Skeletal muscle tissue (tissue), 4 donors: Measurements from ENCODE around the gene C5. TPM values are rescaled to one million over a fixed set of nuclear protein-coding genes. Genes with fewer than 3 reads are reported as not detected.
A peak's percentile ranks its signal among the peaks of the same experiment; 100 is the strongest.

Source experiments
- H3K27ac ChIP-seq: one replicate; pipeline ENCODE4 v1.7.0; 2013; ENCODE audit warnings: mild to moderate bottlenecking, low read depth, low read length, inconsistent platforms
- H3K27me3 ChIP-seq, 3 donors: one replicate each; pipeline ENCODE4 v1.7.0; 2013; ENCODE audit warnings: low read length in 3 of 3; ENCODE audit not compliant: control insufficient read depth in 3 of 3, insufficient read depth in 3 of 3
- H3K36me3 ChIP-seq, 3 donors: one replicate each; pipeline ENCODE4 v1.7.0; 2013; ENCODE audit warnings: low read length in 3 of 3; ENCODE audit not compliant: control insufficient read depth in 3 of 3, insufficient read depth in 3 of 3
- H3K4me1 ChIP-seq, 3 donors: one replicate each; pipeline ENCODE4 v1.7.0; 2013; ENCODE audit warnings: low read length in 3 of 3, mild to moderate bottlenecking in 3 of 3; ENCODE audit not compliant: control insufficient read depth in 3 of 3, insufficient read depth in 3 of 3
- H3K4me3 ChIP-seq, 3 donors: one replicate each; pipeline ENCODE4 v1.7.0; 2013; ENCODE audit warnings: low read length in 3 of 3
- H3K9ac ChIP-seq, 3 donors: one replicate each; pipeline ENCODE4 v1.7.0; 2013; ENCODE audit warnings: low read length in 3 of 3, mild to moderate bottlenecking in 3 of 3, moderate library complexity in 2 of 3, low read depth in 1 of 3
- H3K9me3 ChIP-seq, 3 donors: one replicate each; pipeline ENCODE4 v1.7.0; 2013; ENCODE audit warnings: low read length in 3 of 3; ENCODE audit not compliant: control insufficient read depth in 3 of 3
- total RNA-seq: library from RNA; depleted of rRNA; stranded (reverse); fragments of >200 nt; gene quantifications from one replicate; pipeline ENCODE4 v1.2.3, GENCODE V29; 2014
- donor health status: Osteomylitis.

Gene C5
- total RNA-seq, 1 donor from 2014 or later: 9.9 TPM

DNA sequence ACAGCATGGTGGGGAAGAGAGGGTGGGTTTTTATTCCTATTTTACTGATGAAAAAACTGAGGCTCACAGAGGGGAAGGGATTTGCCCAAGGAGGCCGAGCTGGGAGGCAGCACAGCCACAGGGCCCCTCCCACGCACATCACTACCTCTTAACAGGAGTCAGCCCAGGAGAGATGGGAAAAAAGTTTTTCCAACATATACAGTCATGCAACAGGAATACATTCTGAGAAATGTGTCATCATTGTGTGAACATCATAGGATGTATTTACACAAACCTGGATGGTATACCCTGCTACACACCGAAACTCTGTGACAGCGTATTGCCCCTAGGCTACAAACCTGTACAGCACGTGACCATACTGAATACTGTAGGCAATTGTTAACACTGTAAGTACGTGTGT is 135.1 kb downstream of the C5 start:
- Histone ChIP-seq H3K4me3 (no peak overlapping the region), H3K9me3 (no peaks in the 10 kb centered on the region), H3K4me1 (peaks cover 18 to 22% (median 21%) of the 10 kb centered on the region in 3 donors), H3K27me3 (no peaks in the 10 kb centered on the region), H3K36me3 (peaks cover 0 to 12% (median 6%) of the 10 kb centered on the region in 3 donors), H3K27ac (no peak overlapping the region), H3K9ac (no peak overlapping the region)

DNA sequence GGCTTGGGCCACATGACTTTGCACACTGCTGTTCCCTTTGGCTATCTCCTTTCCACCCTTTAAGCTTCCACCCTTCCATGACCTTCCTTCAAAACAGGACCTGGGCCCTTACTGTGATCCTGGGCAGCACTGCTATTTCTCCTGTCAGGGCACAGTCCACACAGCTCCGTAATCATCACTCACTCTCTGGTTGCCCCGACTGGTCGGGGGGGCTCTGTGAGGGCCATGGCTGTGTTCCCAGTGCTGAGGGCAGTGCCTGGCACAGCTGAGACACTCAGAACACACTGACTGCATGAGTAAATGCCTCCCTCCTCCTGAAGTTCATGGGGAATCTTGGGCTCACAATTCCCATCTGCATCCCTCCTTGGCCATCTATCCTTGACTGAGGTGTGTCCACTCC is 135.7 kb downstream of the C5 start:
- H3K4me1 ChIP-seq: peaks cover 13 to 16% (median 16%) of the 10 kb centered on the region in 3 donors

DNA sequence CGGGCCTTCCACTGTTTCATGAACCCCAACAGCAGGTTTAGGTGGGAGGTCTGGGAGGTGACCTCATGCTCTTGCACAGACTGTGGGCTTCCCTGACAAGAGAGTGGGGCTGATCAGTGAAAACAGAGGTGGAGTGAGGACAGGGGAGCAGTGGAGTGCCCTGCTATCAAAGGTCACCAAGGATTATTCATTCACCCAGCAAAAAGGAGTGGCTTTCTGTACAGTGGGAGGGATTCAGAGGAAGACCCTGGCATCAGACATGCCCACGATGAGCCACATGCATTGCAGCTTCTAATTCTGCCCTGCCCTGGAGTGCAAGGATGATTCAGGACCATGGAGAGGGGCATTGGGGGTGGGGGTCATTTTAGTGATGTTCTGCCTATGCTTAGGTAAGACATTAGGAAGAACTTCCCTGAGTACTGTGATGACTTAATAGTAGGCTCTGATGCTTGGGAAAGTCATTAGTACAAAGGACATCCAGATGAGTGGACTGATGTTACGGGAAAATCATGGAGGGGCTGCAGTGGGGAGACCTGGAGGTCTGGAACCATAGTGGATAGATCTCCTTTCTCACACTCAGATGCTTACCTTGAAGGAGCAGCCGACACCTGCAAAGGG is 136.3 kb downstream of the C5 start:
- no peak overlapping the region for H3K4me3 ChIP-seq
- H3K36me3 ChIP-seq: peaks cover 0 to 12% (median 6%) of the 10 kb centered on the region in 3 donors

More for the DNA sequence above, 135.7 kb downstream of the C5 start:
- H3K4me3 ChIP-seq: no peak overlapping the region
- no peak overlapping the region for H3K9ac ChIP-seq
- H3K36me3 ChIP-seq: peaks cover 0 to 12% (median 6%) of the 10 kb centered on the region in 3 donors
- H3K27ac ChIP-seq: no peak overlapping the region
- no peaks in the 10 kb centered on the region for H3K27me3 ChIP-seq
- no peaks in the 10 kb centered on the region for H3K9me3 ChIP-seq

DNA sequence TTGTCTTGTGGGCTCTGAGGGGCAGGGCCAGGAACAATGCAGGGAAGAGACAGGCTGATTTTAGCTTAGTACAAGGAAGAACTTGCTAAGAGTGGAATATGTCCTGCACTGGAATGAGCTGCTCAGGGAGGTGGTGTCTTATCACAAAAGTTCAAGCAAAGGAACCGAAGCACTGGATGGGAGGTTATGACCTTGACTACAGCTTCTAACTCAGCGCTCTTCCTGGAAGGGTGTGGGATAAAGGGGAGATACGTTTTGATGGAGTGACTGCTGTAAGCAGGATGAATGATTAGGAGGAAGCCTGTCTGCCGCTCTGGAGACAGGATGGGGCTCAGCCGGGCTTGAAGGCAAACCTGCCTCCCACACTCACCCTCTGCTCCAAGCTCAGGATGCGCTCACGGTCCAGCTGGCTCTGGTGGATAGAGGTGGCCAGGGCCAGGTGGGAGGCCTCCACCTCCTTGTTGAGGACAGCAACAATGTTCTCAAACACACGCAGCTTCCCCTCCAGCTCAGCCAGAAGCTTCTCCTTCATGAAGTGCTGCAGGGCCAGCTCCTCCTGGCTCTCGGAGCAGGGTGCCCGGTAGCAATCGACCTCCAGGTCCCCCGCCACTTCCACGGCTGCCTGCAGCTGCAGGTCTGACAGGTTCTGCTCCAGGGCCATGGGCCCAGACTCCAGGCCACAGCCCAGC is 137.0 kb downstream of the C5 start:
- Histone ChIP-seq H3K36me3 (peaks cover 0 to 12% (median 6%) of the 10 kb centered on the region in 3 donors), H3K27me3 (no peaks in the 10 kb centered on the region), H3K9ac (peak overlapping the region in 1 of 3 donors; percentile 24), H3K4me3 (no peak overlapping the region), H3K4me1 (peaks cover 4 to 7% (median 7%) of the 10 kb centered on the region in 3 donors), H3K9me3 (no peaks in the 10 kb centered on the region), H3K27ac (no peak overlapping the region)

More for the DNA sequence above, 136.3 kb downstream of the C5 start:
- Histone ChIP-seq H3K9ac (no peak overlapping the region), H3K27me3 (no peaks in the 10 kb centered on the region), H3K9me3 (no peaks in the 10 kb centered on the region), H3K27ac (no peak overlapping the region), H3K4me1 (peaks cover 6 to 10% (median 10%) of the 10 kb centered on the region in 3 donors)

DNA sequence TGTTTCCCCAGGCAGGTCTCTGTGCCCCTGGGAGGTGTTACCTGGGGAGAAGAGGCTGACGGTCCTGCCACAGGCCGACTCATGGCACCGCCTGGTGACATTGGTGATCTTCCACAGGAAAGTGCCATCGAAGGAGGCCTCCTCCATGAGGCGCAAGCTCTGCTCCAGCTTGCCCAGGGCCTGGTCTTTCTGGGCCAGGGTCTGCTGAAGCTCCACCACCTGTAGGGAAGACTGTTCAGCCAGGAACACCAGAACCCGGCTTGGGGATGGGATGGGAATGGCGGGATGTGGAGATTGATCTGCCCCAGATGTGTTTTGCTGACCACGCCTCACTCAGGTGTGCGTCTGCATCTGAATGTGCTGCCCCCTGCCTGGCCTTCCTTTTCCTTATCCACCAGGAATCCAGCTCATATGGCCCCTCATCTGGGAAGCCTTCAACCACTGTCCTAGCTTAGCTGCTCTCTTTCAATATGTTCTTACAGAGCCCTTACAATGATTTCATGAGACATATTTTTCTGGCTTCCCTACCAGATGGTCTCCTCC is 138.7 kb downstream of the C5 start:
- Histone ChIP-seq H3K9me3 (no peaks in the 10 kb centered on the region), H3K9ac (no peak overlapping the region), H3K27ac (no peak overlapping the region), H3K36me3 (peaks cover 0 to 12% (median 6%) of the 10 kb centered on the region in 3 donors), H3K27me3 (no peaks in the 10 kb centered on the region), H3K4me3 (no peak overlapping the region), H3K4me1 (peaks cover 0 to 3% (median 3%) of the 10 kb centered on the region in 3 donors)

DNA sequence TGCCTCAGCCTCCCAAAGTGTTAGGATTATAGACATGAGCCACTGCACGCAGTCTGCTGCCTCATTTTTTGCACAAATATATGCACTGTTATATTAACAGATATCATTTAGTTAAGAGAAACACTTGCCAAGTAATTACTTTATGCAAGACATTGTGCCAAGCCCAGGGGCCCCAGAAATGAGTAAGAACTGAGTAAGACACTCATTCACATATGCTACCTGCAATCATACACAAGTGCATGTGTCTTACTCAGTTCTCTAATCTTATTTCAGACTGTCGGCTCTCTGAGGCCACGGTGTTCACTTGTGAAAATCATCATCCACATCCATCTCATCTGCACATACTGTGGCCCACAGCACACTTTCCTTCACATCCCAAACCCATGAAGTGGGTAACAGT is 139.4 kb downstream of the C5 start:
- Histone ChIP-seq H3K9me3 (no peaks in the 10 kb centered on the region), H3K4me3 (no peak overlapping the region), H3K36me3 (peaks cover 0 to 12% (median 6%) of the 10 kb centered on the region in 3 donors), H3K27ac (no peak overlapping the region), H3K4me1 (no peaks in the 10 kb centered on the region), H3K9ac (no peak overlapping the region), H3K27me3 (no peaks in the 10 kb centered on the region)

DNA sequence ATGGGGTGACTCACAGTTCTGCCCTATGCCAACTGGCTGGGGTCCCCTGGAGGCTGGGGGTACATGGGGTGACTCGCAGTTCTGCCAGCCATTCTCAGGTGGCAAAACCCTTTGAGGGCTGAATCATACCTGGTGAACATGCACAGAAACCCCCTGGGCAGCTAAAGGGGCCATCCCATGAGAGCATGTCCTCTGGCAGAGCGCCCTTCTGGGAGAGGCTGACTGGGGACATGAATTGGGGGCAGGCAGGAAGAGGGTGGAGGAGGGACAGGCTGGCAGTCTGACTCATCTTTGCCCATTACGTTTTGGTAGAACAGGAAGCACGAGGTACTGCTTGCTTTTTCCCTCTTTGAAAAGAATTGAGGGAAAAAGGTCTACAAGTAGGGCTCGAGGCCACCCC is 140.2 kb downstream of the C5 start:
- H3K9me3 ChIP-seq: no peaks in the 10 kb centered on the region
- H3K27me3 ChIP-seq: no peaks in the 10 kb centered on the region
- no peak overlapping the region for H3K9ac ChIP-seq
- no peak overlapping the region for H3K27ac ChIP-seq
- H3K36me3 ChIP-seq: peaks cover 0 to 15% (median 6%) of the 10 kb centered on the region in 3 donors
- H3K4me3 ChIP-seq: no peak overlapping the region
- H3K4me1 ChIP-seq: no peaks in the 10 kb centered on the region

DNA sequence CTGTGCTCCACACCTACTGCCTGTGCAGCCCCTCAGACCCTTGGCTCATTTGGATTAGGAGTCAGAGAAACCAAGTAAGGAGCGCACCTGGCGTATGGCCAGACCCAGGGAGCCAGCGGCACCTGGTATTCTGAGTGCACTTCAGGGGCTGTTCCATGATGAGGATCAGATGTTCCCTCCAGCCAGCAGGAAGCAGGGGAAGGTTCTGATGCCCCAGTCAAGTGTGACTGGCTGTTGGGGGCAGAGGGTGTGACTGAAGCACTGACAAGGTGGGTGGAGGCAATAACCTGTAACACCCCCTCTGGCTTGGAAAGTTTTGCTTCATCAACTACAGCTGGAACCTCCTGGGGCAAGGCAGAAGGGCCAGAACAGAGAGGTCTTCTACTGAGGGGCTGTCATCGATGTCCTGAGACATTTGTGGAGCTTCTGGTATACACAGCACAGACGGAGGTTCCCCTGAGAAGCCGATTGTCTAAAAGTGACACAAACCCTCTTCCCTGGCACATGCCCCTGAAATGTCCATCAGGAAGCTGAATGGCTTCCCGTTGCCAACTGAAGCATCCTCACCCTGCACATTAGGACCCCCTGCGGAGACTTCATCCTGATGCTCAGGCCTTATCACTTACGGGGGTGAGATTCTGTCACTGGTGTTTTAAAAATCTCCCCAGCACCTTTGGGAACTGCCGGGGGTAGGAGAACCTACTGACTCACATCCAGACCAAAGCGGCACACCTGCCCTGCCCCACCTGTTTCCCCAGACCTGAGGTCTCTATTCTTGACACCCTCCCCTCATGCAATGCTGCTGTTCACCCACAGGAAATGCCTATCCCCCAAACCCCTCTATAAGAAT is 144.5 kb downstream of the C5 start:
- H3K9me3 ChIP-seq: no peaks in the 10 kb centered on the region
- H3K4me1 ChIP-seq: no peaks in the 10 kb centered on the region
- peaks cover 0 to 4% (median 0%) of the 10 kb centered on the region in 3 donors for H3K36me3 ChIP-seq
- H3K4me3 ChIP-seq: no peak overlapping the region
- H3K9ac ChIP-seq: no peak overlapping the region
- H3K27ac ChIP-seq: no peak overlapping the region
- H3K27me3 ChIP-seq: peaks cover 0 to 3% (median 0%) of the 10 kb centered on the region in 3 donors

DNA sequence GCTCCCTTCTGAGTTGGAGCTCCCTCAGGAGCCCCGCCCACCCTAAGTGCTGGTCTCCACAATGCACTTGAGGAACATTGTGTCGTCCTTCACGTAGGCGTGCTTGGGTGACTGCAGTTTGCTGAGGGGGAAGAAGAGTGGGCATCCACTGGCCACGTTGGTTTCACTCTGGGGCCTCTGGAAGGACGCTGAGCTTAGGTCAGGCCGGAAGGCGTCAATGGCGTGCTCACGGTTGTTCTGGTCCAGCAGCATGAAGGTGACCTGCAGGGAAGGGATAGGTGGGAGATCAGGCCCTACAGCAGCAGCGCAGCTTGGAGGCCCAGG is 145.1 kb downstream of the C5 start:
- Histone ChIP-seq H3K27ac (no peak overlapping the region), H3K9me3 (no peaks in the 10 kb centered on the region), H3K4me1 (no peaks in the 10 kb centered on the region), H3K27me3 (peaks cover 0 to 3% (median 0%) of the 10 kb centered on the region in 3 donors), H3K9ac (no peak overlapping the region), H3K36me3 (peaks cover 0 to 4% (median 0%) of the 10 kb centered on the region in 3 donors), H3K4me3 (no peak overlapping the region)
